ENCODE results near the gene SRD5A3.

Gene SRD5A3

DNA sequence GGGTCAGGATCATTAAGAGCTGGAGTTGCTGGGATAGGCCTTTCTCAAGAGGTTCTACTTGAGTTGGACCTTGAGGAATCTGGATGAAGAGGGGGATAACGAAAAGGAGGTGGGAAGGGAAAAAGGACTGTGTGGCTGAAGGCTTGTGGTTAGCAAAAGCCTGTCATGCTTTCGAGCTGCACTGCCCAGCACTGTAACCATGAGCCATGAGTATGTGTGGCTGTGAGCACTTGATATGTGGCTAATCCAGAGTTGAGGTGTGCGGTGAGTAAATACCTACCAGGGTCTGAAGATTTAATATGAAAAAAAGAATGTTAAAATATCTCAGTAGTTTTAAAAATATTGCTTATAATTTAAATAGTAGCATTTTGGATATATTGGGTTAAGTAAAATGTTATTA is 61.1 kb downstream of the SRD5A3 start:
- DNase-seq = no peak

- no peak for DNase-seq
Observed at GRCh38 chr4:55407764-55408163, 61.7 kb downstream of the SRD5A3 start.

DNA sequence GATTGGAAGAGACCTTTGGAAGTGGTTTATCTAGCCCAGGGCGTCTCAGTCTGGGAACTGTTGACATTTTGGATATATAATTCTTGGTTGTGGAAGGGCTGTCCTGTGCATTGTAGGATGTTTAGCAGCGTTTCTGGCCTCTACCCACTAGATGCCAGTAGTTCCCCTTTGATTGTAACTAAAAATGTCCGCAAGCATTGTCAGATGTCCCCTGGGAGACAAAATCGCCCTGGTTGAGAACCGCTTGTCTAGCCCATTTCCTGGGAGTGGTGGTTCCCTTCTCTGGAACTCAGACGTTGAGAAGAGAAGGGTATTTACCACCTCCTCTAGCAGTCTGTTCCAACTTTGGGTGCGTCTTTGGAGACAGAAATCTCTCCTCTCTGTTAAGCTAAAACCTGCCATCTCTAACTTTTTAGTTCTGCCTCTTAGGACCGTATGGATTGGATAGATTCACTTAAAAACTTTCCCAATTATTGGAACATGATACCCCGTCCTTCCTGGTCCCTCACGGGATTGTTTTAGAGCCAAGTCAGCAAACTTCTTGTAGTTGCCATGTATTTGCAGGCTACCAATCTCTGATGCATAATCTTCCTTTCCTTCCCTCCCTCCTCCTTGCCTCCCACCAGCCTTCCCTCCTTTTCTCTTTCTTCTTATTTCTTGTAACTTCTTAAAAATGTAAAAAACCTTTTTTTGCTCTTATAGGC is 63.6 kb downstream of the SRD5A3 start:
- peak in 4 of 56 donors; percentile 10 to 34 (median 20) for DNase-seq

DNA sequence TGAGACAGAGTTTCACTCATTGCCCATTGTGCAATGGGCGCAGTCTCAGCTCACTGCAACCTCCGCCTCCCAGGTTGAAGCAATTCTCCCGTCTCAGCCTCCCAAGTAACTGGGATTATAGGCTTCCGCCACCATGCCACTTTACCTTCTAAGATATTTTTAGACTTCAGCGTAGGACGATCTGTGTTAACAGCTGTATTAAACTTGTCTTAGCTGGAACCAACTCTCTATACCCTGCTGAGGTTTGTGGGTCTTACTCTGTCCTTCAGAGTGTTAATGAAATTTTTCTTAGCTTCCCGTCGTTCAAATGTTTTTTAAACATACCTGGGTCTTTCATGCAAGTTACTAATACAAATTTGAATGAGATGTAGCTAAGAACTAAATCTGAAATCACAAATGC is 64.4 kb downstream of the SRD5A3 start:
- DNase-seq = no peak

DNA sequence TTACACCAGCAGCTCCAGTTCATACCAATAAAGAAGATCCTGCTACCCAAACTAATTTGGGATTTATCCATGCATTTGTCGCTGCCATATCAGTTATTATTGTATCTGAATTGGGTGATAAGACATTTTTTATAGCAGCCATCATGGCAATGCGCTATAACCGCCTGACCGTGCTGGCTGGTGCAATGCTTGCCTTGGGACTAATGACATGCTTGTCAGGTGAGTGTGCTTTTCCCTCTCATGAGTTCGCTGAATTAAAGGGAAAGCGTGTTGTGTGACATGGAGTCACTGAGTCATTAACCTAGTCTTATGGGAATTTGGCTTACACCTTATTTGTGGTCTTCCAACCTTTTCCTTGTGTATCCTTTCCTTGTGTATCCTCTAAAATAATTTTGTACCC is 65.6 kb downstream of the SRD5A3 start:
- DNase-seq = no peak

DNA sequence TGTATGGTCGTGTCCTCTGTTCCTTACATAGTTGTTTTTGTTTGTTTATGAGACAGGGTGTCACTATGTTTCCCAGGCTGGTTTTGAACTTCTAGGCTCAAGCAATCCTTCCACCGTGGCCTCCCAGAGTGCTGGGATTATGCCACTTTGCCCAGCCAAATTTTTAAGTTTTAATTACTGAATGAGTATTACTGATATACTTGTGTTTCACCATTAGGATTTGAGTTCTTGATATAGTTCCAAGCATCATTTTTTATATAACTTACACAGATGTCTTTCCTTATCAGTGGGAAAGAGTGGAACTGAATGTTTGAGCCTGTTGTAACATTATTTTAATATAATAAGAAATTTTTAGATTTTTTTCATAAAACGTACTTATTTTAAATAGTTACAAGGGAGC is 70.1 kb downstream of the SRD5A3 start:
- no peak for DNase-seq
